CD8-positive, alpha-beta memory T cell (primary cell): ENCODE data around the gene SAP25. TPM values are rescaled to one million over a fixed set of nuclear protein-coding genes. Genes with fewer than 3 reads are reported as not detected.
"Not testable (repeated sequence)": the region's sequence is repeated elsewhere in the genome, so short reads cannot be mapped to it uniquely, and the experiment has no call there.

ENCODE experiments used
- CTCF ChIA-PET: fragments of 350-600 bp; sonication (Branson Sonifier 250); formaldehyde crosslinking; loops from one replicate; lab custom pipeline; 2021; ENCODE audit warnings: antibody characterized with exemption; lab: Charles Lee
- POLR2A ChIA-PET: fragments of 350-600 bp; sonication (Branson Sonifier 250); formaldehyde crosslinking; loops from one replicate; lab custom pipeline; 2021; ENCODE audit warnings: antibody characterized with exemption; lab: Charles Lee
- DNase-seq, 5 donors: peaks; one replicate each; pipeline versions ENCODE4 v3.0.0 to v3.0.0-alpha.2; 2020 to 2022; ENCODE audit warnings: mixed read lengths in 1 of 5
- H3K27ac ChIP-seq: one replicate; pipeline ENCODE4 v1.7.0; 2013; ENCODE audit warnings: low read depth, mild to moderate bottlenecking, low read length, moderate library complexity
- H3K27me3 ChIP-seq: 2 replicates; pipeline ENCODE4 v1.7.0; 2013; ENCODE audit warnings: low read length, mild to moderate bottlenecking; ENCODE audit not compliant: insufficient read depth, poor library complexity, severe bottlenecking
- H3K36me3 ChIP-seq: 2 replicates; pipeline ENCODE4 v1.7.0; 2013; ENCODE audit warnings: mild to moderate bottlenecking, low read length, moderate library complexity; ENCODE audit not compliant: insufficient read depth
- H3K4me1 ChIP-seq: 2 replicates; pipeline ENCODE4 v1.7.0; 2013; ENCODE audit warnings: mild to moderate bottlenecking, low read length, moderate library complexity; ENCODE audit not compliant: insufficient read depth
- H3K4me3 ChIP-seq: 2 replicates; pipeline ENCODE4 v1.7.0; 2013; ENCODE audit warnings: mild to moderate bottlenecking, low read length
- H3K9me3 ChIP-seq: 2 replicates; pipeline ENCODE4 v1.7.0; 2013; ENCODE audit warnings: mild to moderate bottlenecking, low read length
- H3K27ac Mint-ChIP-seq, 8 donors: one replicate each; pipeline ENCODE4 v1.8.0; 2020 to 2021; ENCODE audit warnings: mixed read lengths in 8 of 8, mild to moderate bottlenecking in 6 of 8, inconsistent platforms in 3 of 8, moderate library complexity in 3 of 8
- H3K27me3 Mint-ChIP-seq, 2 donors: one replicate each; pipeline ENCODE4 v1.8.0; 2020 to 2021; ENCODE audit warnings: mixed read lengths in 2 of 2, mild to moderate bottlenecking in 1 of 2, moderate library complexity in 1 of 2
- H3K36me3 Mint-ChIP-seq, 3 donors: one replicate each; pipeline ENCODE4 v1.8.0; 2020 to 2021; ENCODE audit warnings: mixed read lengths in 3 of 3, inconsistent platforms in 1 of 3, mild to moderate bottlenecking in 1 of 3
- H3K4me1 Mint-ChIP-seq, 3 donors: one replicate each; pipeline ENCODE4 v1.8.0; 2020 to 2021; ENCODE audit warnings: mixed read lengths in 3 of 3, inconsistent platforms in 1 of 3, mild to moderate bottlenecking in 1 of 3
- H3K4me3 Mint-ChIP-seq, 7 donors: one replicate each; pipeline ENCODE4 v1.8.0; 2020 to 2021; ENCODE audit warnings: mixed read lengths in 7 of 7, mild to moderate bottlenecking in 6 of 7, moderate library complexity in 4 of 7, inconsistent platforms in 2 of 7
- H3K9me3 Mint-ChIP-seq, 5 donors: one replicate each; pipeline ENCODE4 v1.8.0; 2020 to 2022; ENCODE audit warnings: mixed read lengths in 5 of 5, mild to moderate bottlenecking in 3 of 5, moderate library complexity in 2 of 5, inconsistent platforms in 1 of 5
- polyA plus RNA-seq: library from polyadenylated mRNA; unstranded; fragments of 300-500 nt; fragmentation: Illumina TruSeq; gene quantifications from one replicate; pipeline ENCODE4 v1.2.3, GENCODE V29; 2021
- total RNA-seq, 2 experiments: library from RNA; stranded (reverse); gene quantifications; one replicate each; pipeline ENCODE4 v1.2.3, GENCODE V29; 2021

The SAP25 gene
- total and polyA plus RNA-seq, 3 experiments from 2014 or later = 0.56 to 14.3 (median 13.9) TPM

DNA sequence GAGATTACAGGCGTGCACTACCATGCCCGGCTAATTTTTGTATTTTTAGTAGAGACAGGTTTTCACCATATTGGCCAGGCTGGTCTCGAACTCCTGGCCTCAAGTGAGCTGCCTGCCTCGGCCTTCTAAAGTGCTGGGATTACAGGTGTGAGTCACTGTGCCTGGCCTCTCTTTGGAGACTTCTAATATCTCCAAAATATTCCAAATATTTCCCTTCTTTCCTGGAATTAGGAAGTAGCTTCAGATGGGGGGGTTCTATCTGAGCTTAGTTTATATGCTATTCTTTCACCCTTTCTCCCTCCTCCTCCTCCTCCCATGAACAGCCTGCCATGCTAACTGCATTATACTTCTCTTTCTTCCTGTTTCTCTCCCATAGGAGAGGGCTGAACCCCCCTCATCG lies 25.3 kb downstream of the SAP25 start:
- not testable (repeated sequence) for H3K36me3 ChIP-seq, H3K9me3 ChIP-seq, H3K4me3 ChIP-seq, H3K9me3 Mint-ChIP-seq, H3K27ac ChIP-seq, H3K27me3 ChIP-seq, DNase-seq, H3K27me3 Mint-ChIP-seq
- peaks cover 70% of the 10 kb centered on the region for H3K4me1 ChIP-seq
- ChIA-PET CTCF (interaction anchor here (1.1 to 6.9 kb wide), 6 partner anchors 9 to 143 kb away, joined by 4 to 104 read pairs (median 10); partner anchors contain the start of genes AGFG2 and TSC22D4), POLR2A (interaction anchor here (0.6 to 3.5 kb wide), 4 partner anchors 9 to 71 kb away, joined by 3 to 18 read pairs (median 6); partner anchors contain the start of genes AGFG2, FBXO24, LRCH4 and TSC22D4)
- peak overlapping the region; percentile 86 to 99 (median 98) for H3K27ac Mint-ChIP-seq
- peaks cover 74 to 78% (median 77%) of the 10 kb centered on the region in 3 donors for H3K4me1 Mint-ChIP-seq
- H3K4me3 Mint-ChIP-seq = peak overlapping the region in 6 of 7 donors; percentile 34 to 98 (median 58)
- H3K36me3 Mint-ChIP-seq = peaks cover 7 to 30% (median 20%) of the 10 kb centered on the region in 3 donors

GRCh38 chr7:100547872-100548271 lies 25.8 kb downstream of the SAP25 start:
- Mint-ChIP-seq H3K27me3 (no peaks in the 10 kb centered on the region), H3K4me1 (peaks cover 78 to 84% (median 82%) of the 10 kb centered on the region in 3 donors), H3K9me3 (no peaks in the 10 kb centered on the region), H3K36me3 (peaks cover 7 to 25% (median 20%) of the 10 kb centered on the region in 3 donors), H3K27ac (peak overlapping the region; percentile 86 to 99 (median 98)), H3K4me3 (peak overlapping the region; percentile 60 to 98 (median 96))
- peak overlapping the region; percentile 24 for H3K4me3 ChIP-seq
- no peaks in the 10 kb centered on the region for H3K9me3 ChIP-seq
- no peaks in the 10 kb centered on the region for H3K27me3 ChIP-seq
- no peak overlapping the region for H3K27ac ChIP-seq
- no peak for DNase-seq
- ChIA-PET POLR2A (interaction anchor here (1.2 to 3.5 kb wide), 4 partner anchors 9 to 119 kb away, joined by 3 to 18 read pairs (median 6); partner anchors contain the start of genes AGFG2, FBXO24 and LRCH4), CTCF (interaction anchor here (1.1 to 6.9 kb wide), 6 partner anchors 9 to 78 kb away, joined by 3 to 104 read pairs (median 10); partner anchors contain the start of genes AGFG2 and TSC22D4)
- H3K36me3 ChIP-seq = no peaks in the 10 kb centered on the region
- H3K4me1 ChIP-seq = peaks cover 76% of the 10 kb centered on the region

DNA sequence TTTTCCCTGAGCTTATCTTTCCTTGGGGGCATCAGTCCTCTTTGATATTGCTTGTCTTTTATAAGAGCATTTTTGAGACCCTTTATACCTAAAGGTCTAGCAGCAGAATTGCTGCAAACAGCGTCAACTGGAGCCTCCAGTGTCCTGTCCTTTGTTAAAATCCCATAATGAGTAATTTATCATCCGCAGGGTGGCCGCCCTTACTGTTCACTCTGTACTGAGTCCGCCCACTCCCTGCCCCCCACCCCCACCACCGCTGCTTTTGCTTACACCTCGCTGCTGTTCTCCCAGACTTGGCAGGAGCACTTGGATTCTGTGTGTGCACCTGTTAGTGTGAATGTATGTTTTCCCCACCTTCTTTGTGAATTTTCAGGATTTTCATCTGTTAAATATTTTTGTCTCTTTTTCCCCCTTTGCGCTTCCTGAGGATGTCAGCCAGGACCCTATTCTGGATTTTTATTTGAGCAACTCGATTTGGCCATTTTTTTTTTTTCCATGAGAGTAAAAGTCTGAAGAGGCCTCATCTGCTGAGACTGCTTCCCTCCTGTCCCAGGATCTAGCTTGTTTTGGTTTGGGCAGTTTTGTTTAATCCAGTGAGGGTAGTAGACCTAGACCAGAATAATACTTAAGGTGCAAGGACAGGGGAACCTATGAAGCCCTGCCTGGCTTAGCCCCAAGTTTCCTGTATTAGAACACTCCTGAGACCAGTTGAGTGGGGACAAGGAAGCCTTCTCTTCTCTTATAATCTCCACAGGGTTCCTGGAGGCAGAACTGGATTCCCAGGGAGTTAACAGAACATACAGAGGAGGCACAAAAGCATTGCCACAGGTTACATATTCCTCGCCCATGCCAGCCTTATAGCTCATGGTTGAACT lies 26.5 kb downstream of the SAP25 start:
- H3K4me3 ChIP-seq = peak overlapping the region; percentile 46
- H3K27ac ChIP-seq = peak overlapping the region; percentile 70
- H3K36me3 Mint-ChIP-seq = peaks cover 7 to 17% (median 15%) of the 10 kb centered on the region in 3 donors
- CTCF ChIA-PET = interaction anchor here (0.8 to 6.9 kb wide), 6 partner anchors 15 to 119 kb away, joined by 3 to 104 read pairs (median 8); partner anchors contain the start of genes TSC22D4 and ZCWPW1
- H3K4me1 Mint-ChIP-seq = peaks cover 82 to 86% (median 86%) of the 10 kb centered on the region in 3 donors
- no peaks in the 10 kb centered on the region for H3K27me3 ChIP-seq
- no peak for DNase-seq
- H3K9me3 Mint-ChIP-seq = no peaks in the 10 kb centered on the region
- H3K4me1 ChIP-seq = peaks cover 83% of the 10 kb centered on the region
- no peaks in the 10 kb centered on the region for H3K36me3 ChIP-seq
- POLR2A ChIA-PET = interaction anchor here (1.2 to 3.5 kb wide), 3 partner anchors 8 to 118 kb away, joined by 3 to 18 read pairs (median 3); partner anchors contain the start of genes AGFG2, FBXO24 and LRCH4
- H3K9me3 ChIP-seq = no peaks in the 10 kb centered on the region
- H3K27me3 Mint-ChIP-seq = no peaks in the 10 kb centered on the region
- peak overlapping the region; percentile 86 to 99 (median 98) for H3K27ac Mint-ChIP-seq
- H3K4me3 Mint-ChIP-seq = peak overlapping the region; percentile 60 to 98 (median 96)

GRCh38 chr7:100546129-100546925 lies 27.4 kb downstream of the SAP25 start:
- H3K36me3 ChIP-seq = no peaks in the 10 kb centered on the region
- H3K4me3 Mint-ChIP-seq = peak overlapping the region; percentile 60 to 98 (median 96)
- peak overlapping the region; percentile 70 for H3K27ac ChIP-seq
- H3K4me3 ChIP-seq = peak overlapping the region; percentile 46
- peak in 2 of 5 donors; percentile 59 to 72 for DNase-seq
- H3K4me1 Mint-ChIP-seq = peaks cover 91 to 95% (median 95%) of the 10 kb centered on the region in 3 donors
- no peaks in the 10 kb centered on the region for H3K9me3 Mint-ChIP-seq
- H3K27me3 Mint-ChIP-seq = no peaks in the 10 kb centered on the region
- peak overlapping the region; percentile 86 to 99 (median 98) for H3K27ac Mint-ChIP-seq
- H3K4me1 ChIP-seq = peaks cover 91% of the 10 kb centered on the region
- no peaks in the 10 kb centered on the region for H3K27me3 ChIP-seq
- ChIA-PET CTCF (interaction anchor here (0.8 to 6.9 kb wide), 6 partner anchors 16 to 179 kb away, joined by 3 to 104 read pairs (median 4); partner anchors contain the start of gene ZCWPW1), POLR2A (interaction anchor here (0.6 to 1.2 kb wide), 3 partner anchors 20 to 398 kb away, joined by 3 to 4 read pairs (median 3); no protein-coding TSS in a partner anchor)
- H3K36me3 Mint-ChIP-seq = peaks cover 7 to 16% (median 15%) of the 10 kb centered on the region in 3 donors
- H3K9me3 ChIP-seq = no peaks in the 10 kb centered on the region

DNA sequence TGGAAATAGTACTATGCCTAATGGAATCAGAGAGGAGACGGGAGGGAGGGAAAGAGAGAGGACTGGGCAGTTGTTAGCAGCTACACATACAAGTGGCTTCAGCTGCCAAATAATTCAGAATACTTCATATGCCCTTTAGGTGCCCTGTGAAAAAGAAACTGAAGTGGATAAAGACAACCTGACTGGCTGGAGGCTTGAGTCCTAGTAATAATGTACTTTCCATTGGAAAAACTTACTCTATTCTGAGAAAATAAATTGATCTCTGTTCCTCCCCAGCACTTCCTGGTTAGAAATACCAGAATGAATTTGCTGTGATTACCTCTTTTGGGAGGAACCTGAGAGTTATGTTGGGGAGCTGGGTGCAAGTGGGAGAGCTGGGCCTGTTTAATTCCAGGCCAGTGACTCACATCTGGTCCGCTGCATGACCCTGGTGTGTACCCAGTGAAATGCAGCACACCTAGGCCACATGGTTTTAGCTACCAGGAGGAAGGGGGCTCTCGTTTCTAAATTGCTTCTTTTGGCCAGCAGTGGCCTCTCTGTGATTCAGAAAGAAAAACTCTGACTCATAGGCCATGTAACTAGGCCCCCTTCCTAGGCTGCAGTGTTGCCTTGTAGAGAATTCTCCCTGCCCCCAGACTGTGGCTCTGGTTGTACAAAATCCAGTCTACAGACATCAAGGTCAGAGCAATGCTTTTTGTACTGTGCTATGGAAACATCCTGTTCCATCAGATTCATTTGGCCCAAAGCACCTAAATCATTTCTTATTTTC lies 28.2 kb downstream of the SAP25 start:
- Mint-ChIP-seq H3K27ac (peak overlapping the region; percentile 86 to 99 (median 98)), H3K36me3 (peaks cover 5 to 17% (median 15%) of the 10 kb centered on the region in 3 donors), H3K4me1 (peaks cover 94 to 100% (median 99%) of the 10 kb centered on the region in 3 donors), H3K27me3 (no peaks in the 10 kb centered on the region), H3K9me3 (no peaks in the 10 kb centered on the region), H3K4me3 (peak overlapping the region; percentile 60 to 98 (median 96))
- no peaks in the 10 kb centered on the region for H3K36me3 ChIP-seq
- H3K9me3 ChIP-seq = no peaks in the 10 kb centered on the region
- CTCF ChIA-PET = interaction anchor here (0.8 to 6.9 kb wide), 6 partner anchors 17 to 180 kb away, joined by 3 to 104 read pairs (median 6); no protein-coding TSS in a partner anchor
- POLR2A ChIA-PET = interaction anchor here (0.5 to 1.1 kb wide), 6 partner anchors 21 to 397 kb away, joined by 3 to 5 read pairs (median 4); partner anchors contain the start of gene POP7
- peak overlapping the region; percentile 46 for H3K4me3 ChIP-seq
- peaks cover 97% of the 10 kb centered on the region for H3K4me1 ChIP-seq
- no peaks in the 10 kb centered on the region for H3K27me3 ChIP-seq
- H3K27ac ChIP-seq = peak overlapping the region; percentile 70
- DNase-seq = peak in 3 of 5 donors; percentile 18 to 67 (median 24)

- CTCF ChIA-PET = interaction anchor here (0.8 to 6.9 kb wide), 7 partner anchors 17 to 181 kb away, joined by 3 to 104 read pairs (median 4); no protein-coding TSS in a partner anchor
- Mint-ChIP-seq H3K36me3 (peaks cover 0 to 13% (median 11%) of the 10 kb centered on the region in 3 donors), H3K4me3 (peak overlapping the region; percentile 60 to 98 (median 96)), H3K9me3 (no peaks in the 10 kb centered on the region), H3K4me1 (peaks cover 93 to 100% (median 97%) of the 10 kb centered on the region in 3 donors), H3K27ac (peak overlapping the region; percentile 86 to 99 (median 98)), H3K27me3 (no peaks in the 10 kb centered on the region)
- no peaks in the 10 kb centered on the region for H3K36me3 ChIP-seq
- peaks cover 98% of the 10 kb centered on the region for H3K4me1 ChIP-seq
- H3K27me3 ChIP-seq = no peaks in the 10 kb centered on the region
- H3K4me3 ChIP-seq = peak overlapping the region; percentile 46
- no peak overlapping the region for H3K27ac ChIP-seq
- H3K9me3 ChIP-seq = no peaks in the 10 kb centered on the region
- no peak for DNase-seq
- POLR2A ChIA-PET = interaction anchor here (0.5 to 1.1 kb wide), 4 partner anchors 39 to 166 kb away, joined by 3 to 5 read pairs (median 4); partner anchors contain the start of gene POP7
Measured at GRCh38 chr7:100544967-100545359, 28.7 kb downstream of the SAP25 start.
